ENCODE data around the gene RGS11.

Gene RGS11

GRCh38 chr16:275786-276232 is at the start of gene RGS11:
Gene RGS11 (minus strand): TSS chr16:275944. CDS start chr16:275911, 33 bp downstream.
- DNase-seq, result no peak

DNA sequence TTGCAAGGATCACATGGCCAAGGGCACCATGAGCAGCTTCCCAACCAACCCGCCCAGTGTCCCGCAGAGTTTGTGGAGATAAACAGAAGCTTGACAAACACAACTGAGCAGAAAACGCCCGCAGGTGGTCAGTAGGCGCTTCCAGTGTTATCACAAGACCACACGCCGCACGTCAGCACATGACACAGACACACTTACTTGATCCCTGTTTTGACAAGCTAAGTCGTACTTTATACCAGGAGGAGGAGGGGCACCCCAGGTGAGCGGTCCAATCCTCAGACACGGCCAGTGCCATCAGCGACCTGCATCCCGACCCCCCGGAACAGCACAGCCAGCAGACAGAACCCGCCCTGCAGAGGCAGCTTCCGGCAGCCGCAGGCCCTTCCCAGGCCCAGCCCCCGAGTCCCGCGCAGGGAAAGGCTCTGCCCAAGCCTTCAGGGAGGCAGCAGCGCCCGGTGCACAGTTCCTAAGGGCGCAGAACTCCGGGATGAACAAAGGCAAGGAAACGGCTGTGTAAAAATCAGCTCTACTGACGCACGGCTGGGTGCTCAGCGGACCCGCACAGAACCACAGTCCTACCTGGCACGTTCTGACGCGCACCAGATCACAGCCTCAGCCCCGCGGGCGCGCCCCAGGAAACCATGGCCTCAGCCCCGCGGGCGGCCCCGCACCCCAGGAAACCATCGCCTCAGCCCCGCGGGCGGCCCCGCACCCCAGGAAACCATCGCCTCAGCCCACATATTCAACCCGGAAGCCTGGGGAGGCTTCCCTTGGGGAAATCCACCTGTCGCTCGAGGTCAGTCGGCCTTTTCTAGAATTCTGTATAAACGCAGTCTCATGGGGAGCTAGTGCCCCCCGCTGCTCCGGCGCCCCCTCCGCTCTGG is 48.9 kb upstream of the RGS11 start:
- DNase-seq, result no peak

DNA sequence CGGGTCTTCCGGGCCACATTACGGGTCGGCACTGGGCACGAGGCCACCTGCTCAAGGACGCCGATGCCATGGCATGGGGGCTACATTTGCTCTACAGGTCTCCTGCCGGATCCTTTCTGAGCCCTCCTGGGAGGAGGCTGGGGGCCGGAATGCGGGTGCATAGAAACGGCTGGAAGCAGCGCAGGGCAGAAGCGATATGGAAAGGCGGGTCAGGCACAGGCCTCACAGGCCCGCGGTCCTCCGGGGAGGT is 48.4 kb upstream of the RGS11 start:
- no peak for DNase-seq

DNA sequence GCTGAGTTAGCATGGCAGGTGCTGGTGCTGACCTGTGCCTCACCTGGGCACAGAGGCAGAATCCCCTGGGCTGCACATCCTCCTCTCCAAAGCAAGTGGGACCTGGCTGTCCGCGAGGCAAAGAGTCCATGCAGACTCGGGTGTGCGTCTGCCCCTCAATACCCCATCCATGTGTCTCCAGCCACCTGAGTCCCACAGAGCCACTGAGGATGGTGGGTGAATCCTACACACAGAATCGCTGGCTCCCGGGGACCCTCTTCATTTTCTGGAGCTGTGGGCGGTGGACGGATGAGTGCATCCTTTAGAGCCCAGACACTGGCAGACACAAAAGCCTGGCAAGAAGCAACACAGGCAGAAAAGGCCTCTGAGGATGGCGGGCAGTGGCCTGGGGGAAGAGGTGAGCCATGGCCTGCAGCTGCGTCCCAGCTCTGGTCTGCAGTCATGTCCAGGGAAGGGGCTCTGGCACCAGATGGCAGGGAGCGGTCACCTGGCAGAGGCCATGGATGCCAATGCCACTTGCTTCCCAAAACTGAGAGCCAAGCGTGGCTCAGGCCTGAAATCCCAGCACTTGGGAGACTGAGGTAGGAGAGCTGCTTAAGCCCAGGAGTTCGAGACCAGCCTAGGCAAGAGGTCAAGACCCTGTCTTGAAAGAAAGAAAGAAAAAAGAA is 46.9 kb upstream of the RGS11 start:
- no peak for DNase-seq

GRCh38 chr16:321532-321931 is 45.8 kb upstream of the RGS11 start:
- no peak for DNase-seq

DNA sequence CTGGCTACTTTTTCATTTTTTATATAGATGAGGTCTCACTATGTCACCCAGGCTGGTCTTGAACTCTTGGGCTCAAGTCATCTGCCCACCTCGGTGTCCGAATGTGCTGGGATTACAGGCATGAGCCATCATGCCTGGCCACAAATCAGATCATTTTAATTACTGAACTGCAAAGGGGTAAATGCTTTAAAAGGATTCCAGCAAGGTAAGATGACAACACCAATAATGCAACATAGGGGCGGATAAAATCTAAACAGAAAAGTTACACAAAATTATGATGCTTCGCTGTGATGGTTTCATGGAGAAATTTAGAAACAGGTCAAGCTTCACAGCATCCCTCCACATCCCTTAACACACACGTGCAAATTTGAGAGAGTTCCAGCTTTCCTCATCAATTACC is 44.5 kb upstream of the RGS11 start:
- DNase-seq, result no peak

- no peak for DNase-seq
These were observed 42.9 kb upstream of the RGS11 start for GRCh38 chr16:318628-319027.

- no peak for DNase-seq
These were observed 41.8 kb upstream of the RGS11 start for GRCh38 chr16:317583-317982.

GRCh38 chr16:316741-317464 is 41.2 kb upstream of the RGS11 start:
- no peak for DNase-seq

GRCh38 chr16:314795-315299 is 39.1 kb upstream of the RGS11 start:
- no peak for DNase-seq

DNA sequence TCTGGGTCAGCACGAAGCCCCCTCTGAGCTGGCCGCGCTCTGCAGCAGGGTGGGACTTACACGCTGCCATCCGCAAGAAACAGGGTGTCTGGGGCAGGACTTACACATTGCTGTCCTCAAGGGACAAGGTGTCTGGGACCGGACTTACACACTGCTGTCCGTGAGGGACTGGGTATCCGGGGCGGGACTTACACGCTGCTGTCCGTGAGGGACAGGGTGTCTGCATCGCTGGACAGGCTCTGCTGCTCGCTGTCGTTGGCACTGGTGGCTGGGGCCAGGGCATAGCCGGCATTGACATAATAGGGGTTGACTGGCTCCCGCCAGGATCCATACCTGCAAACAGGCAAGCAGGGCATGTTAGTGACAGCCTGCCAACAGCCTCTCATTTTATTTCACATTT is 38.6 kb upstream of the RGS11 start:
- DNase-seq, result no peak

GRCh38 chr16:311725-312124 is 36.0 kb upstream of the RGS11 start:
- DNase-seq, result no peak

- no peak for DNase-seq
These were observed 33.7 kb upstream of the RGS11 start for GRCh38 chr16:309476-309875.

DNA sequence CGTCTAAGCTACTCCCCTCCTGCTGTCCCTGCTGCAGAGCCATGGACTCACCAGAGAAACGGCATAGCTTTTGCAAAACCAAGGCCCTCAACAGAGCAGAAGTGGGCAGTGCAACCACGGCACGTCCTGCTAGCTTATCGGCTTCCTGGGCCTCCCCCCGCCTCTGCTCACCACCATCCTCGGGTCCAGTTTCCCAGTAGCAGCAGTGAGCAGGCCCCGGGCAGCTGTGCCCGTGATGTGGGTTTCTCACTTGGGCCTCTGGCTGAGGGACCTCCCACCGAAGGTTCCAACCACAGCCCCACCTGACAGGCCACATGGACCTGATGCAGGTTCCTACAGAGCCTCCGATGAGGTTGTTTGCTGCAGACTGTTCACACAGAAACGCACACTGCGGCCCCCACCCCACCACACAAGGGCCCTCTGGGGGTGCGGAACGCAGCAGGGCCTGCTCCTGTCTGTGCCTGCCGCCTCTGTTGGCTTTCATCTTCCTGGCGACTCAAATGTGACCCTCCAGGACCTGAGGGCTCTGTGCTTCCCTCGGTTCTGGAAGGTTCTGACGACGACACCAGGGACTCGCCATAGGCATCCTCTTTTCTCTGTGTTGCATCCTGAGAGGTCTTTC is 32.1 kb upstream of the RGS11 start:
- no peak for DNase-seq

- DNase-seq, result peak; percentile 47
These were observed 31.2 kb upstream of the RGS11 start for GRCh38 chr16:306911-307370.

- DNase-seq, result no peak
These were observed 30.3 kb upstream of the RGS11 start for GRCh38 chr16:305916-306626.

DNA sequence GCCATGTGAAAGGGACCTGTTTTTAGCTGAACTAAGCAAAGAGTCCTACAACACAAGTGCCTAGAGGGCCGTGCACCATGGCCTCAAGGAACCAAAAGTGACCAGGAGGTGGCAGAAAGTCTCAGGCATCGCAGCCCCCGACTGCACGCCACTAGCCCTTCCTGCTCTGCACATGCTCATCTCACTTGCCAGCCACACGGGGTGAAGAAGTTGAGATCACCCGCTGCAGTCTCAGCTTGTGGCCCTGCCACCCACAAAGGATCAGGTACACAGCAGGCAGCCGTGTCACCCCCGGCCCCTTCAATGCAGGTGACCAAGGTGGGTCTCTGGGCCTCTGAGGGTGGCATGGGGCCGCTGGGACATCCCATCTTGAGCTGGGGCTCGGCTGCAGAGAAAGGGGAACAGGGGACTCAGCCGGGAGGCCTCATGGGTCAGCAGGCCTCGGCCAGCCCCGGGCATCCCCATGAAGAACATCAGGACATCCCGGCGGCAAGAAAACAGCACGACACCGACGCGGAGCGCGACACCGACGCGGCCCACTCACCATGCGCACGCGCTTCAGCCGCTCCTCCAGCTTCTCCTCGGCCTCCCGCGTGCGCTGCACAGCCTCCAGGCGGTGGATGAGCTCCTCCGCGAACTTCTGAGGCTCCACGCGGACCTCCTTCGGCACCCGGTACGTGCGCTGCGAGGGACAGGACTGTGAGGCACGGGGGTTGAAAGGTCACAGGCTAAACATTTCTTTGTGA is 28.2 kb upstream of the RGS11 start:
- no peak for DNase-seq

DNA sequence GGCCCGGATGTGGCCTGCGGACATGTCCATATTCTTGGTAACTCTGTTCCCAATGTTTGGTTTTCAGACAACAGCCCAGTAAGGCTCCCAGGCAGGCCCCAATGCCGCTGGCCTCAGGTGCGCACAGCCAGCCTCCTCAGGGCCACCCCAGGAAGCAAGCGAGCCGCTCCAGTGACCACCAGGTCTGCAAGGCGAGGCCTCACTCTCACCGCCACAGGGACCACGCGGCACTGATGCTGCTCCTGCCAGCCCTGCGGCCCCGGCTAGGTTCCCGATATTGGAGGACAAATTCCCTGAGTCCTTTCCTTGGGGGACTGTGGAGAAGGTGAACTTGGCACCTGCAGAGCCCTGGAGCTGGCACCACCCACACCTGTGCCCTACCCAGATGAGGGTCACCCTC is 26.2 kb upstream of the RGS11 start:
- DNase-seq, result no peak

GRCh38 chr16:301235-301634 is 25.5 kb upstream of the RGS11 start:
- DNase-seq, result no peak

DNA sequence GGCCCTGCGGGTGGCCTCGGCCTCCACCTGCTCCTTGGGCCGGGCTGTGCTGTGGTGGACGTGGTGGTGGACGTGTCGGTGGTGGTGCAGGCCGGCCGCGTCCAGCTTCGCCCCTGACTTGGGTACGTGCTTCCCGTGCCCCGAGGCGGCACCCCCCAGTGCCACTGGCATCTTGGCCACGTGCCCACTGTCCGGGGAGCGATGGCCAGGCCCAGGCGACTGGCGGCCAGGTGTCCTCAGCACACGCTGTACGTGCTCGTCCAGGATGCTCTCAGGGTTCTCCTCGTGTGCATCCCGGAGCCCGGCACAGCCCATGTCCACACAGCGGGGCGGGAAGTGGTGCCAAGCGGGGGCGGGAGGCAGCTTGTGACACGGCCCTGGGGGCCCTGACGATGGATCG is 22.1 kb upstream of the RGS11 start:
- no peak for DNase-seq

GRCh38 chr16:296806-297510 is 21.2 kb upstream of the RGS11 start:
- no peak for DNase-seq

All from NCI-H187 treated with DMSO at 0.1 percent for 48 hours (cell line).